GM12878 (cell line): Measurements from ENCODE around the gene APCS. TPM values are rescaled to one million over a fixed set of nuclear protein-coding genes. Genes with fewer than 3 reads are reported as not detected.

ENCODE experiments used
- ATAC-seq: fragments of 200-7000 bp; cut with Tn5 transposase; 3 replicates; pipeline ENCODE4 v1.9.1; 2020; ENCODE audit warnings: mild to moderate bottlenecking, moderate library complexity
- BruUV-seq: library from RNA; stranded (reverse); fragments of 400-500 nt; replicated peaks from 2 replicates; lab custom pipeline; 2021; lab: Mats Ljungman, UMichigan
- CTCF ChIA-PET: fragments of 300-600 bp; sonication (Branson Sonifier 250); formaldehyde crosslinking; extraction: SDS; loops from one replicate; lab custom pipeline; 2021; ENCODE audit warnings: inconsistent platforms; lab: Yijun Ruan, JAX
- POLR2A ChIA-PET: fragments of 350-600 bp; formaldehyde crosslinking; extraction: SDS; loops from one replicate; lab custom pipeline; 2021; ENCODE audit warnings: inconsistent platforms; lab: Charles Lee
- RAD21 ChIA-PET: fragments of 300-600 bp; sonication (Branson Sonifier 250); formaldehyde crosslinking; loops from one replicate; lab custom pipeline; 2023; ENCODE audit warnings: antibody characterized with exemption; ENCODE audit not compliant: unreplicated experiment; lab: Charles Lee
- SMC1A ChIA-PET: fragments of 300-600 bp; sonication (Branson Sonifier 250); formaldehyde crosslinking; loops from one replicate; lab custom pipeline; 2023; ENCODE audit not compliant: unreplicated experiment, uncharacterized antibody; lab: Charles Lee
- DNase-seq: peaks from one replicate; pipeline ENCODE4 v3.0.0-alpha.2; 2011; ENCODE audit warnings: low read depth, low spot score
- FAIRE-seq: peaks from 3 replicates; lab custom pipeline; 2011; peaks lifted over from hg19 to GRCh38; lab: Jason Lieb, UNC
- H2AFZ ChIP-seq: 2 replicates; pipeline ENCODE4 v1.6.0; 2011; ENCODE audit warnings: low read depth, low read length, control low read depth; ENCODE audit not compliant: control insufficient read depth
- H3K27ac ChIP-seq: 2 replicates; pipeline ENCODE4 v1.5.1; 2011; ENCODE audit warnings: control low read depth; ENCODE audit not compliant: control insufficient read depth, insufficient read depth
- H3K27me3 ChIP-seq, 2 experiments: replicated peaks in 1 of 2; 2 replicates each; pipeline versions ENCODE4 v1.6.0 to v1.6.1; 2011; ENCODE audit warnings: low read length in 1 of 2; ENCODE audit not compliant: control insufficient read depth in 2 of 2, insufficient read depth in 2 of 2
- H3K36me3 ChIP-seq, 2 experiments: 2 replicates each; pipeline ENCODE4 v1.5.1; 2011; ENCODE audit warnings: low read length in 1 of 2; ENCODE audit not compliant: control insufficient read depth in 2 of 2, insufficient read depth in 2 of 2
- H3K4me1 ChIP-seq: 2 replicates; pipeline ENCODE4 v1.6.1; 2011; ENCODE audit warnings: mild to moderate bottlenecking, low read length, moderate library complexity, mixed read lengths; ENCODE audit not compliant: control insufficient read depth, insufficient read depth
- H3K4me2 ChIP-seq: 2 replicates; pipeline ENCODE4 v1.6.0; 2011; ENCODE audit warnings: control low read depth; ENCODE audit not compliant: control insufficient read depth, insufficient read depth
- H3K4me3 ChIP-seq: fragments of 200-600 bp; sonication (generic); 2 replicates; pipeline ENCODE4 v1.5.1; 2016
- H3K79me2 ChIP-seq: 2 replicates; pipeline ENCODE4 v1.6.0; 2011; ENCODE audit warnings: low read length; ENCODE audit not compliant: control insufficient read depth, insufficient read depth
- H3K9ac ChIP-seq: 2 replicates; pipeline ENCODE4 v1.8.0; 2011; ENCODE audit warnings: low read length, control low read depth, mixed read lengths; ENCODE audit not compliant: control insufficient read depth, insufficient read depth
- H3K9me3 ChIP-seq: replicated peaks from 3 replicates; pipeline ENCODE4 v1.5.1; 2011; ENCODE audit warnings: mild to moderate bottlenecking, low read length; ENCODE audit not compliant: control insufficient read depth, insufficient read depth
- H4K20me1 ChIP-seq: 2 replicates; pipeline ENCODE4 v1.6.0; 2011; ENCODE audit not compliant: control insufficient read depth, insufficient read depth
- BHLHE40 ChIP-seq, 2 experiments: fragments of 450-650 bp in 1 of 2; IDR thresholded peaks; 2 replicates each; pipeline ENCODE4 v1.6.1; 2011 to 2017; ENCODE audit warnings: low read depth in 2 of 2, borderline replicate concordance in 1 of 2, improper control_type of control experiment in 1 of 2, low read length in 1 of 2, mild to moderate bottlenecking in 1 of 2
- ETV6 ChIP-seq, 2 experiments: fragments of 450-650 bp in 1 of 2; IDR thresholded peaks in 1 of 2; conservative IDR thresholded peaks in 1 of 2; 2 replicates each; pipeline ENCODE4 v1.6.1; 2014; ENCODE audit warnings: antibody characterized with exemption in 1 of 2, borderline replicate concordance in 1 of 2, low read depth in 1 of 2, mild to moderate bottlenecking in 1 of 2, moderate library complexity in 1 of 2
- POLR2A ChIP-seq: IDR thresholded peaks from 2 replicates; pipeline ENCODE4 v1.6.1; 2011; ENCODE audit warnings: low read depth, mild to moderate bottlenecking, low read length
- SUPT20H ChIP-seq: IDR thresholded peaks from 2 replicates; pipeline ENCODE4 v1.6.1; 2011; ENCODE audit warnings: low read depth, mild to moderate bottlenecking, low read length, moderate library complexity, borderline replicate concordance; ENCODE audit not compliant: control insufficient read depth
- TBL1XR1 ChIP-seq: IDR thresholded peaks from 2 replicates; pipeline ENCODE4 v1.6.1; 2012; ENCODE audit warnings: low read depth, low read length, improper control_type of control experiment
- YBX1 ChIP-seq: fragments of 450-650 bp; IDR thresholded peaks from 2 replicates; pipeline ENCODE4 v1.6.1; 2016; ENCODE audit warnings: antibody characterized with exemption
- WGBS: methylation state at CpG from one replicate; pipeline ENCODE4 v1.1.6; 2016; ENCODE audit warnings: low lambda C conversion rate; ENCODE audit not compliant: insufficient replicate concordance, insufficient coverage; ENCODE audit errors: missing lambda C conversion rate; 5-methylcytosine and 5-hydroxymethylcytosine counted together
- in situ Hi-C: fragments of 300-500 bp; cut with MboI; formaldehyde crosslinking; loops from 9 replicates; pipeline ENCODE4 v1.14.3; 2018; ENCODE audit warnings: mixed read lengths
- intact Hi-C: fragments of 100-400 bp; cut with micrococcal nuclease; formaldehyde crosslinking; loops from one replicate; pipeline ENCODE4 v1.14.2; 2022; ENCODE audit not compliant: unreplicated experiment
- polyA plus RNA-seq, 11 experiments: library from polyadenylated mRNA; depleted of rRNA in 4 of 11; unstranded in 6 of 11; stranded (reverse) in 5 of 11; fragments of >200 nt; fragmentation: Nextera tagmentation in 4 of 11; fragmentation: Illumina TruSeq in 1 of 11; extraction: Ambion mirVana in 4 of 11; extraction: Trizol in 1 of 11; gene quantifications; 1 replicate in 1 of 11; 2 replicates in 10 of 11; pipeline versions ENCODE4 v1.2.1 to v1.2.3, GENCODE V29; 2011 to 2016; ENCODE audit warnings: inconsistent platforms in 2 of 11, missing spikeins in 2 of 11, low read depth in 1 of 11
- total RNA-seq, 4 experiments: library from RNA; depleted of rRNA in 3 of 4; stranded (reverse); fragments of >200 nt in 3 of 4; fragmentation: Illumina TruSeq in 1 of 4; extraction: Trizol in 1 of 4; gene quantifications; 2 replicates each; pipeline versions ENCODE4 v1.2.1 to v1.2.3, GENCODE V29; 2013 to 2021
- TF ChIP-seq, protein P1 (sequence below): fragments of 450-650 bp; IDR thresholded peaks from 2 replicates; pipeline ENCODE4 v1.6.1; 2018; ENCODE audit warnings: borderline replicate concordance, mild to moderate bottlenecking; ENCODE audit not compliant: partially characterized antibody

The APCS gene
- total and polyA plus RNA-seq, 10 of the 15 experiments (the other 5 are each of a cell fraction or from before 2014, with no cell fraction given): 0.23 TPM; not detected in 9

DNA sequence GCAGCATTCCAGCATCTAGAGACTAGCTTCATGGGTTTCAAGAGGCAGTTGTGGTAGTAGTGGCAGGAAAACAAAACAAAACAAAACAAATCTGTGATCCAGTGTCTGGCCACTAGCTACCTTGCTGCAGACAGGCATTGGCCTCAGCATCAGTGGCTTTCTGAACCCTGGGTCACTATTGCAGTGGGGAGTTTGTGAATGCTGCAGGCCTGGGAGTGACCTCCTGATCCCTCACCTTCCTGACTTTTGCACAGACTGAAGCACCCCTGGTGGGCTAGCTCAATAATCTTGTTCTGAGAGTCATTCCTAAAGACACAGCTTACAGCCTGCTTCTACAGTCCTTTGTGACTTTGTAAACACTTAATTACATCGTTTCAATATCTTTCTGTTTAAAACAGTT lies 24.9 kb upstream of the APCS start:
- in situ Hi-C loops (no loop called here), intact Hi-C loops (no loop called here)
- Histone ChIP-seq H3K27me3 (no peaks in the 10 kb centered on the region), H3K4me2 (no peak overlapping the region), H3K9me3 (no peaks in the 10 kb centered on the region), H3K4me1 (no peaks in the 10 kb centered on the region), H3K79me2 (no peaks in the 10 kb centered on the region), H3K36me3 (no peaks in the 10 kb centered on the region), H2AFZ (no peak overlapping the region), H3K27ac (no peak overlapping the region), H3K4me3 (no peak overlapping the region), H3K9ac (no peak overlapping the region), H4K20me1 (no peaks in the 10 kb centered on the region)
- CTCF ChIA-PET: no interaction called here
- FAIRE-seq: no peak
- RAD21 ChIA-PET: no interaction called here
- BruUV-seq: no TSS peak
- 0% methylated on average over 1 of the region's 1 CpG for WGBS
- POLR2A ChIA-PET: no interaction called here
- no peak for ATAC-seq
- SMC1A ChIA-PET: no interaction called here
- no peak for TF ChIP-seq ETV6 (conservative IDR thresholded peaks at IDR 0.05 in 1 of 2, IDR thresholded peaks at IDR 0.05 in 1 of 2; ENCODE audit: borderline replicate concordance in 1 of 2, low read depth in 1 of 2)
- no peak for TF ChIP-seq YBX1
- TF ChIP-seq POLR2A: no peak
- TF ChIP-seq, protein P1, sequence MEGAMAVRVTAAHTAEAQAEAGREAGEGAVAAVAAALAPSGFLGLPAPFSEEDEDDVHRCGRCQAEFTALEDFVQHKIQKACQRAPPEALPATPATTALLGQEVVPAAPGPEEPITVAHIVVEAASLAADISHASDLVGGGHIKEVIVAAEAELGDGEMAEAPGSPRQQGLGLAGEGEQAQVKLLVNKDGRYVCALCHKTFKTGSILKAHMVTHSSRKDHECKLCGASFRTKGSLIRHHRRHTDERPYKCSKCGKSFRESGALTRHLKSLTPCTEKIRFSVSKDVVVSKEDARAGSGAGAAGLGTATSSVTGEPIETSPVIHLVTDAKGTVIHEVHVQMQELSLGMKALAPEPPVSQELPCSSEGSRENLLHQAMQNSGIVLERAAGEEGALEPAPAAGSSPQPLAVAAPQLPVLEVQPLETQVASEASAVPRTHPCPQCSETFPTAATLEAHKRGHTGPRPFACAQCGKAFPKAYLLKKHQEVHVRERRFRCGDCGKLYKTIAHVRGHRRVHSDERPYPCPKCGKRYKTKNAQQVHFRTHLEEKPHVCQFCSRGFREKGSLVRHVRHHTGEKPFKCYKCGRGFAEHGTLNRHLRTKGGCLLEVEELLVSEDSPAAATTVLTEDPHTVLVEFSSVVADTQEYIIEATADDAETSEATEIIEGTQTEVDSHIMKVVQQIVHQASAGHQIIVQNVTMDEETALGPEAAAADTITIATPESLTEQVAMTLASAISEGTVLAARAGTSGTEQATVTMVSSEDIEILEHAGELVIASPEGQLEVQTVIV: no peak
- no peak for TF ChIP-seq BHLHE40 (IDR thresholded peaks at IDR 0.05; ENCODE audit: borderline replicate concordance in 1 of 2, low read depth in 2 of 2, low read length in 1 of 2)
- TF ChIP-seq TBL1XR1: no peak
- no peak for TF ChIP-seq SUPT20H
- DNase-seq: no peak
